ENCODE results near the gene BCAR3.
"Not testable (repeated sequence)": the region's sequence is repeated elsewhere in the genome, so short reads cannot be mapped to it uniquely, and the experiment has no call there.

Gene BCAR3

GRCh38 chr1:93666613-93667384, 14.8 kb downstream of the BCAR3 start:
- DNase-seq: no peak

DNA sequence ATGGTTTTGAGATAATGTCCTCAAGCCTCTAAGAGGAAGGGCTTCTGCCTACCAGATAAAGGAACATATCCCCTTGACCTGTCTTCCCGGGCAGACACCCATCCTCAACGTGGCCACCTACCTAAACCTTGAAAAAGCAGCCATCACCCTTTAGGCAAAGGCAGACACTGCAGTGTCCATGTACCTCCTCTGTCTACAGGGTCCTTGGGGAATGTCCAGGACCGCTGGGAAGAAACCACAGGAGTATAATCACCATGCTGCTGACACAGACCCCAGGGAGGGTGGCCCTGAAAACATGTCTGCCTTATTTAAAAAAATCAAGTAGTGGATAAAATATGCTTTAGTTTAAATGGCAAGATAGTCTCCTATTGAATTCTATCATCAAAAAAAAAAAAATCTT, 16.6 kb downstream of the BCAR3 start:
- no peak for DNase-seq

DNA sequence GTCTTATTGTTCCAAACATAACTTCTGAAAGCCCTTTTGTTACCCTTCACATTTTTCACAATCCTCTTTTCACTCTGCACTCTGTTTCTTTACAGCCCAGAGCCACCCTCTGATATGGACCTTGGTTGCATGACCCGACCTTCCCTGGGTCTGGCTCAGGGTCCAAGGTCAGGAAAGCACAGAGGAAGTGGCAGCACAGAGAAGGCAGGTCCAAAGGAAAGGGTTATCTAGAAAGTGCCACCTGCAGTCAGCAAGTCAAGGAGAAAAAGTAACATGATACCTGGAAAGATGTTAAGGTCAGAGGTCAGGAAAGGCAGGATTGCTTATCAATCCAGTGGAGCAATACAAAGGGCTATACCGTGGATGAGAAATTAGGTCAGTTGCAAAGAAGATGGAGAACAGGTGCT, 18.4 kb downstream of the BCAR3 start:
- no peak for DNase-seq

DNA sequence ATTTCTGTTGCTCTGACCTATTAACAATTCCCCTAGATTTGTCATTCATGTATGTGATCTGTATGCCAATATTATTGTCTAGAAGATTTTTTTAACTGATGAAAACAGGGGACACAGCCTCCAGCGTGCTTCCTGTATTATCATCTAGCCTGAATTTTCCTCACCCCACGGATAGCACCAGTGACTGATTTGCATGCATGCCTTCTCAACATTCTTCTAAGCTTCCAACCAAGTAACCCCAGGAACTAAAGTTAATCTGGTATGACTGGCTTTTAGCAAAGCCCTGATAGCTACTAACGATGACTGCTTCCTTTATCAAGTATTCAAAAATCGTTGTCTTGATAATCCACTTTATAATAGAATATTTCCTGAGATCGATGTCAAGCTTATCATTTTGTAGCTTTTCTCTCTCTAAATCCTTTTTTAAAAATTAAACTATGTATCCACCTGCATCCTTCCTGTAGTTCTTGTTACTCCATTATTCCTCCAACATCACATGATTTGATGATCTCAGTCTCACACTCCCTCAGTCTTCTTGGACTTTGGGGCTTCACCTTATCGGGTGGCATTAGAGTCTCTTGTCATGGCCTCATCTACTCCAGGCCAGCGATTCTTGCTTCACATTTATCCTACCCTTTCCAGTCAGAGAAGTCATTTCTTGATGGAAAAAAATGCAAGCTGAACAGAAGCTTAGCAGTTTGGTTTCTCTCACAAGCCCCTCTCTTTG, 19.0 kb downstream of the BCAR3 start:
- DNase-seq: no peak

- DNase-seq: no peak
Measured at GRCh38 chr1:93661829-93662474, 19.7 kb downstream of the BCAR3 start.

GRCh38 chr1:93661341-93661740, 20.3 kb downstream of the BCAR3 start:
- DNase-seq: not testable (repeated sequence)

- DNase-seq: no peak
Measured at GRCh38 chr1:93659822-93660503, 21.7 kb downstream of the BCAR3 start.

DNA sequence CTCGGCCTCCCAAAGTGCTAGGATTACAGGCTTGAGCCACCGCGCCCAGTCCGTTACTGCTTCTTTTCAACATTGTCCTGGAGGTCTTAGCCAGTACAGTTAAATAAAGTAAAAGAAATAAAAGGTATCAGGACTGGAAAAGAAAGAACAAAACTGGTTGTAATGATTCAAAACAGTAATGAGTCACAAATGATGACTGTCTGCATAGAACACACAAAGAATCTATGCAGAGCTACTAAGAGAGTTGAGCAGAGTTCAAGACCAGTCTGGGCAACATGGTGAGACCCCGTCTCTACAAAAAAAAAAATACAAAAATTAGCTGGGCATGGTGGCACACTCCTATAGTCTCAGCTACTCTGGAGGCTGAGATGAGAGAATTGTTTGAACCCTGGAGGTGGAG, 23.4 kb downstream of the BCAR3 start:
- no peak for DNase-seq

GRCh38 chr1:93656491-93656890, 25.1 kb downstream of the BCAR3 start:
- no peak for DNase-seq

- DNase-seq: no peak
Measured at GRCh38 chr1:93653656-93654055, 28.0 kb downstream of the BCAR3 start.

DNA sequence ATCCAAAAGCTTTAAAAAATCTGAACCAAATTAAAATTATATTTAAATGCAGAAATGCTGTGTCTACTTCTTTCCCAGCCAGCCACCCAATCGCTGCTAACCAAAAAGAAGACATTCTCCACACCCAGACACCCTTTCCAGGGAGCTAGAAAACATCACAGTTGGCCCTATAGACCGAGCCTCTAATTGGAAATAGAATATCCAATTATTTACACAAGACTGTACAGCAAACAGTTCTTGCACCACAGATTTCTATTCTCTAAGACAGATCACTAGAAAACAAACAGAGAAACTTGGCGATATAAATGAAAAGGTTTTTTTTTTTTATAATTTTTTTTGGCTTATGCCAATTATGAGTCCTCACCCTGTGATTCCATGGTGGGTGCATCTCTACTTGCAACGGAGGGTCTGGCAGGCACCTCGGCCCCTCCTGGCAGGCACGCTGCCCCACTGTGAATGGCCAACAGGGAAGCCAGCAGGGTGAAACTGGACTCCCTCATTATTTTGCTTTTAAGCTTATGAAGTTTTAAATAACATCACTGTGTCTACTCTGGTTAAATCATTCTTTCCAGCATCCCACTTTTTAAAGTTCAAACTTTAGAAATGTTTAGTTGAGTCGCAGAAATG, 29.2 kb downstream of the BCAR3 start:
- DNase-seq: no peak

DNA sequence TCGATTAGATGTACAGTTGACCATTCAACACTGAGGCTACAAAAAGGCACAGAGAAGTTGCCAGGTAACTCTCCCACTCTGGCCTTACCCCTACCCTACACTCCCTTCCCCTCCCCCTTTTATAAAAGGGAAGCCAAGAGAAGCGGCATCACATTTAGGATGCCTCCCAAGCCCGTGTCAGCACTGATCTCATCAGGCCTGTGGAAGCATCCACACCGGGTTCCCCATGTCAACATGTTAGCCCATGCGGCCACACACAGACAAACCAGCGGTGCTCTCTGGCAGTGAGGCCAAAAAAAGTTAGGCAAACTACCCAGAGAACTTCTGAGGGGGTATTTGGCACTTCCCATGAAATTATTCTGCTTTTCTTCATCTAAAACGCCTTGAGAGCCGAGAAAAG, 29.9 kb downstream of the BCAR3 start:
- no peak for DNase-seq

DNA sequence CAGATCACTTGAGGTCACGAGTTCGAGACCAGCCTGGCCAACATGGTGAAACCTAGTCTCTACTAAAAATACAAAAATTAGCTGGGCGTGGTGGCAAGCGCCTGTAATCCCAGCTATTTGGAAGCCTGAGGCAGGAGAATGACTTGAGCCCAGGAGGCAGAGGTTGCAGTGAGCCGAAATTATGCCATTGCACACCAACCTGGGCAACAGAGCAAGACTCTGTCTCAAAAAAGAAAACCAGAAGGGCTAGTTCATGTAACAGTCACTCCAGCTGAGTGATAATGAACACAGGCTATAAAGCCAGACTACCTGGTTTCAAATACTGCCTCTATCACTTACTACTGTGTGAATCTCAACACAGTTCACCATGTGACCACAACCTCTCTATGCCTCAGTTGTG, 31.5 kb downstream of the BCAR3 start:
- not testable (repeated sequence) for DNase-seq

DNA sequence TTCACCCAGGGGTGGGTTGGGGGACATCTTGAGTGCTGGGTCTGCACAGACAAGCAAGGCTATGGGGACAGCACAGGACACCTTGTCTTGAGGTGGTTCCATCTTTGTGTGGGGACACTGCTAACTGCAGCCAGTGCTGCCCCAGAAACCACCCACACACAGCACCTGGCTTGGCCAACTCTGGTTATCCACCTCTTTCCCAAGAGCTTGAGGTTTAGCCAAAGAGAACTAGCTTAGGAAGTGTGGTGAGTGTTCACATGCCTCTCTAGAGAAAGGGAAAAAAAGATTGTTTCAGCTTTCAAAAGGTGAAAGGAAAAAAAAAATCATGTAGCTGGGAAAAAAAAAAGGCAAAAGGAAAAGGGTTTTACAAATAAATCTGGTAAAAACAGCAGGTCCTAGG, 32.4 kb downstream of the BCAR3 start:
- DNase-seq: no peak

DNA sequence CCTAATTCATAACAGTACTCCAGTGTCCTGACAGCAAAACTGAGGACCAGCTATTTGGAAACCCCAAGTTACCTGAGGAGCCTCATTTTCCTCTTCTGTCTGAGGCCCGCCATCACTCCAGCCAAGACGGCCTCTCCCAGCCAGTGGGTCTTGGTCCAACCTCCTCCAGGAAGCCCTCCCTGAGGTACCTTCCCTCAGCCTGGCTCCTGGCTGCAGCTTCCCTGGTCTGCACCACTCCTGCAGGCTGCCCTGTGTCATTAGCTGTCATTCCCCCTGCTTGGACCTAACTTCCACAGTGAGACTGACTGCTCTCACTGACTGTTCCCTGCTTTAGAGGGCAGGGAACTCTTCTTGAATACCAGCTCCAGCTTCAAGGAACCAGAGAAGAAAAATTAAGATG, 33.0 kb downstream of the BCAR3 start:
- DNase-seq: no peak

- DNase-seq: no peak
Measured at GRCh38 chr1:93641527-93641926, 40.1 kb downstream of the BCAR3 start.

- no peak for DNase-seq
Measured at GRCh38 chr1:93640656-93641440, 40.8 kb downstream of the BCAR3 start.

DNA sequence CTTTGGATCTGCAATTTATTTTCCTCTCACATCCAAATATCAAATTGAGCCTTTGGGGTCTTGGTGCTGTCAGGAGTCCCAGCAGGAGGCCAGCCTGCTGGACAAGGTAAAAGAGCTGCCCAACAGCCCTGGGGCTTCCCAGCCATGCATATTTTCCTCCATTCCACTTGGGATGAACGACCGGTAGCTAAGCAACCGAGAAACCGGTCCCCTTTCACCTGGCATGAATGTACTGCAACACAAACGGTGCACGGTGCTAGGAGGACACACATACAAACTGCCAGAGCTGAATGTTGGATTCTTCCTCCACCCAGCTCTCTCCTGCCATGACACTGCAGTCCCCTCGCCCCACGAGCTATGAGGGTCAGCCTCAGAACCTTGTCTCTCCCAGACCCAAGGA, 42.7 kb downstream of the BCAR3 start:
- no peak for DNase-seq

- DNase-seq: no peak
Measured at GRCh38 chr1:93638307-93638847, 43.3 kb downstream of the BCAR3 start.

- DNase-seq: no peak
Measured at GRCh38 chr1:93636712-93637111, 44.9 kb downstream of the BCAR3 start.

DNA sequence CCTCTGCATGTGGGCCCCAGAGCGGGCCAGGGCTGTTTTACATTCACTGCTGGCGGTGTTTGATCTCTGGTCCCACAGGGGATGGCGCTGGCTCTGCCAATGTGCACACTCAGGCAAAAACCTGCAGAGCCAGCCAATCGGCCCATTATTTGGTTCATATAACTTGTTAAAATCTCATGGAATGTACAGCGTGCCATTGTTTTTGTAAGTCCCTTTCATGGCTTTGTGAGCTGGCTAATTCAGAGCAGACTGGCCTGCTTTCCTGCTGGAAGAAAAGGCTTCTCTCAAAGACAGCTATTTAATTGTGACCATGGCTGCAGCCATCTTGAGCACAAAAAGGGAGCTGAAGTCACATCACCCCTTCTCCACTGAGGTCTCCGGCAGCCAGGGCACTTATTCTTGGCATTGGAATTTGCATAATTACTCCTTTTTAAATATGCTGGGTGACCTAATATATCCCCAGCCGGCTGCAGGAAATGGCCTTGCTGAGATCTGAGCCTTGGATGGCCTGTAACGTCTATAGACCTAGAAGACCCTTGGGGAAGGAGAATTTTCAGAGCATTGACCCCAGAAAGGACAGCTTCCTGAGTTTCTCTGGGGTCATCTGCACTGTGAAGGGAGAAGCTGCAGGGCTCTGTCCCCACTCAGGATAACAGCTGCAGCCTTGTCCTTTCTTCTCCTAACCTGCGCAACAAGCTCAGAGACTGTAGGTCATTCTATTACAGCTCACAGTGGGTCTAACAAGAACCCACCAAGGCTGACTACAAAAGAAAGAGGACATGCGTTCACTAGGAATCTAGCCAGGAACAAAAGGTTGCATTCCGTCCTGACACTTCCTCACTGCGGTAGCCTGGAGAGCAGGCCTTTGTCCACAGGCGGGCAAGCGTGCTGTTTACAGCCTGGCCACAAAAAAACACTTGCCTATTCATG, 45.8 kb downstream of the BCAR3 start:
- no peak for DNase-seq

All from GDM1 (cell line).